Hepatocyte (in vitro differentiated cells): ENCODE results near the gene AOX1. TPM values are rescaled to one million over a fixed set of nuclear protein-coding genes. Genes with fewer than 3 reads are reported as not detected.
A peak's percentile ranks its signal among the peaks of the same experiment; 100 is the strongest.
"Not testable (repeated sequence)": the region's sequence is repeated elsewhere in the genome, so short reads cannot be mapped to it uniquely, and the experiment has no call there.

ENCODE experiments used
- DNase-seq: peaks from one replicate; pipeline ENCODE4 v3.0.0-alpha.2; 2016; ENCODE audit warnings: low spot score
- H2AFZ ChIP-seq: fragments of 200-600 bp; sonication (generic); 2 replicates; pipeline ENCODE4 v1.6.0; 2016; ENCODE audit warnings: antibody characterized with exemption, mild to moderate bottlenecking
- H3K27ac ChIP-seq: fragments of 200-600 bp; sonication (generic); 2 replicates; pipeline ENCODE4 v1.5.1; 2016; ENCODE audit warnings: mild to moderate bottlenecking
- H3K27me3 ChIP-seq: fragments of 200-600 bp; sonication (generic); 2 replicates; pipeline ENCODE4 v1.6.1; 2016
- H3K36me3 ChIP-seq: fragments of 200-600 bp; sonication (generic); replicated peaks from 2 replicates; pipeline ENCODE4 v1.5.1; 2016; ENCODE audit warnings: low read depth; ENCODE audit not compliant: insufficient read depth
- H3K4me1 ChIP-seq: fragments of 200-600 bp; sonication (generic); 2 replicates; pipeline ENCODE4 v1.5.1; 2016; ENCODE audit warnings: mild to moderate bottlenecking, moderate library complexity; ENCODE audit not compliant: insufficient read depth
- H3K4me2 ChIP-seq: fragments of 200-600 bp; sonication (generic); 2 replicates; pipeline ENCODE4 v1.6.0; 2016
- H3K4me3 ChIP-seq: fragments of 200-600 bp; sonication (generic); 2 replicates; pipeline ENCODE4 v1.5.1; 2016; ENCODE audit warnings: mild to moderate bottlenecking
- H3K79me2 ChIP-seq: fragments of 200-600 bp; sonication (generic); 2 replicates; pipeline ENCODE4 v1.6.0; 2017; ENCODE audit warnings: mild to moderate bottlenecking
- H3K9me2 ChIP-seq: fragments of 200-600 bp; sonication (generic); replicated peaks from 2 replicates; pipeline ENCODE4 v1.6.0; 2017; ENCODE audit warnings: mild to moderate bottlenecking; ENCODE audit not compliant: insufficient read depth
- H3K9me3 ChIP-seq: fragments of 200-600 bp; sonication (generic); 2 replicates; pipeline ENCODE4 v1.5.1; 2016; ENCODE audit warnings: low read depth, mild to moderate bottlenecking
- H4K20me1 ChIP-seq: fragments of 200-600 bp; sonication (generic); 2 replicates; pipeline ENCODE4 v1.6.0; 2016; ENCODE audit warnings: mild to moderate bottlenecking; ENCODE audit not compliant: insufficient read depth, poor library complexity, severe bottlenecking
- CTCF ChIP-seq: fragments of 200-600 bp; sonication (generic); IDR thresholded peaks from 2 replicates; pipeline ENCODE4 v1.5.1; 2016; ENCODE audit warnings: antibody characterized with exemption, mild to moderate bottlenecking; ENCODE audit not compliant: poor library complexity
- EZH2 ChIP-seq: fragments of 200-600 bp; sonication (generic); IDR thresholded peaks from 2 replicates; pipeline ENCODE4 v1.6.1; 2016; ENCODE audit warnings: antibody characterized with exemption, mild to moderate bottlenecking, borderline replicate concordance
- EZH2phosphoT487 ChIP-seq: fragments of 200-600 bp; sonication (generic); IDR thresholded peaks from one replicate; pipeline ENCODE4 v1.6.1; 2018; ENCODE audit warnings: antibody characterized with exemption, mild to moderate bottlenecking, low read depth, moderate library complexity; ENCODE audit not compliant: unreplicated experiment, severe bottlenecking
- WGBS: methylation state at CpG from one replicate; pipeline ENCODE4 v1.1.6; 2016; ENCODE audit warnings: low lambda C conversion rate; ENCODE audit errors: missing lambda C conversion rate; 5-methylcytosine and 5-hydroxymethylcytosine counted together
- polyA plus RNA-seq: library from polyadenylated mRNA; unstranded; fragments of >200 nt; fragmentation: Nextera tagmentation; extraction: Ambion mirVana; gene quantifications from 2 replicates; pipeline ENCODE4 v1.2.1, GENCODE V29; 2016
- total RNA-seq: library from RNA; depleted of rRNA; stranded (reverse); fragments of >200 nt; gene quantifications from 2 replicates; pipeline ENCODE4 v1.2.3, GENCODE V29; 2014

AOX1 gene
- total and polyA plus RNA-seq, 2 experiments from 2014 or later, result 4.7 to 7.4 TPM

GRCh38 chr2:200640901-200641300 lies 55.1 kb downstream of the AOX1 start:
- 97% methylated on average over 7 of the region's 7 CpGs for WGBS
- DNase-seq, result no peak

GRCh38 chr2:200648518-200649281 lies 62.9 kb downstream of the AOX1 start:
- H3K9me2 ChIP-seq, H3K4me2 ChIP-seq, H3K36me3 ChIP-seq, H3K4me3 ChIP-seq, H4K20me1 ChIP-seq, H3K79me2 ChIP-seq, H3K27me3 ChIP-seq, H3K9me3 ChIP-seq: not testable (repeated sequence)
- TF ChIP-seq CTCF, result peak; percentile 7
- DNase-seq, result peak; percentile 61
- Histone ChIP-seq H3K4me1 (peaks cover 19% of the 10 kb centered on the region), H2AFZ (peak overlapping the region; percentile 52), H3K27ac (peak overlapping the region; percentile 97)
- 75% methylated on average over 3 of the region's 3 CpGs for WGBS

More at GRCh38 chr2:200640901-200641300, 55.1 kb downstream of the AOX1 start:
- H3K9me3 ChIP-seq, result no peaks in the 10 kb centered on the region
- H3K9me2 ChIP-seq, result no peaks in the 10 kb centered on the region
- no peaks in the 10 kb centered on the region for H3K79me2 ChIP-seq
- H3K36me3 ChIP-seq, result no peaks in the 10 kb centered on the region
- H2AFZ ChIP-seq, result no peak overlapping the region
- no peaks in the 10 kb centered on the region for H3K27me3 ChIP-seq
- H3K27ac ChIP-seq, result no peak overlapping the region
- no peaks in the 10 kb centered on the region for H3K4me1 ChIP-seq
- no peaks in the 10 kb centered on the region for H4K20me1 ChIP-seq
- TF ChIP-seq EZH2 (no peak), CTCF (no peak), EZH2phosphoT487 (no peak)
- H3K4me3 ChIP-seq, result no peak overlapping the region
- no peak overlapping the region for H3K4me2 ChIP-seq

- no peaks in the 10 kb centered on the region for H3K27me3 ChIP-seq
- no peaks in the 10 kb centered on the region for H4K20me1 ChIP-seq
- H3K4me3 ChIP-seq, result no peak overlapping the region
- H3K79me2 ChIP-seq, result no peaks in the 10 kb centered on the region
- H3K4me2 ChIP-seq, result no peak overlapping the region
- H3K9me3 ChIP-seq, result no peaks in the 10 kb centered on the region
- H3K9me2 ChIP-seq, result no peaks in the 10 kb centered on the region
- H2AFZ ChIP-seq, result peak overlapping the region; percentile 45
- no peaks in the 10 kb centered on the region for H3K36me3 ChIP-seq
- H3K27ac ChIP-seq, result peak overlapping the region; percentile 97
- no peak for DNase-seq
- WGBS, result 91% methylated on average over 3 of the region's 3 CpGs
- H3K4me1 ChIP-seq, result peaks cover 20% of the 10 kb centered on the region
- no peak for TF ChIP-seq CTCF
- TF ChIP-seq EZH2, result no peak
- no peak for TF ChIP-seq EZH2phosphoT487
Observed at GRCh38 chr2:200649724-200650123, 63.9 kb downstream of the AOX1 start.
